IMR-90 (cell line): Measurements from ENCODE around the gene JAKMIP1.

Source experiments
- FOS ChIP-seq: fragments of 150-350 bp; IDR thresholded peaks from 2 replicates; pipeline ENCODE4 v1.6.1; 2016; ENCODE audit warnings: low read depth, low read length
- MXI1 ChIP-seq: IDR thresholded peaks from 2 replicates; pipeline ENCODE4 v1.6.1; 2012; ENCODE audit warnings: low read depth, mild to moderate bottlenecking, low read length, moderate library complexity, borderline replicate concordance
- POLR2A ChIP-seq: IDR thresholded peaks from 2 replicates; pipeline ENCODE4 v1.6.1; 2012; ENCODE audit warnings: mild to moderate bottlenecking, low read depth, low read length
- RAD21 ChIP-seq: IDR thresholded peaks from 2 replicates; pipeline ENCODE4 v1.6.1; 2012; ENCODE audit warnings: low read length, improper control_type of control experiment
- RFX5 ChIP-seq: IDR thresholded peaks from 2 replicates; pipeline ENCODE4 v1.8.0; 2012; ENCODE audit warnings: low read depth, mild to moderate bottlenecking, low read length, moderate library complexity
- SMC3 ChIP-seq: fragments of 150-350 bp; IDR thresholded peaks from 2 replicates; pipeline ENCODE4 v1.6.1; 2016; ENCODE audit warnings: low read depth, mild to moderate bottlenecking, antibody characterized with exemption, low read length, moderate library complexity
- TF ChIP-seq, protein P1 (sequence below): conservative IDR thresholded peaks from 2 replicates; pipeline ENCODE4 v1.5.1; 2012; ENCODE audit warnings: mild to moderate bottlenecking, low read depth, low read length, improper control_type of control experiment
- TF ChIP-seq, protein P2 (sequence below): fragments of 150-350 bp; IDR thresholded peaks from 2 replicates; pipeline ENCODE4 v1.6.1; 2016; ENCODE audit warnings: low read depth, mild to moderate bottlenecking, low read length, moderate library complexity, borderline replicate concordance

DNA sequence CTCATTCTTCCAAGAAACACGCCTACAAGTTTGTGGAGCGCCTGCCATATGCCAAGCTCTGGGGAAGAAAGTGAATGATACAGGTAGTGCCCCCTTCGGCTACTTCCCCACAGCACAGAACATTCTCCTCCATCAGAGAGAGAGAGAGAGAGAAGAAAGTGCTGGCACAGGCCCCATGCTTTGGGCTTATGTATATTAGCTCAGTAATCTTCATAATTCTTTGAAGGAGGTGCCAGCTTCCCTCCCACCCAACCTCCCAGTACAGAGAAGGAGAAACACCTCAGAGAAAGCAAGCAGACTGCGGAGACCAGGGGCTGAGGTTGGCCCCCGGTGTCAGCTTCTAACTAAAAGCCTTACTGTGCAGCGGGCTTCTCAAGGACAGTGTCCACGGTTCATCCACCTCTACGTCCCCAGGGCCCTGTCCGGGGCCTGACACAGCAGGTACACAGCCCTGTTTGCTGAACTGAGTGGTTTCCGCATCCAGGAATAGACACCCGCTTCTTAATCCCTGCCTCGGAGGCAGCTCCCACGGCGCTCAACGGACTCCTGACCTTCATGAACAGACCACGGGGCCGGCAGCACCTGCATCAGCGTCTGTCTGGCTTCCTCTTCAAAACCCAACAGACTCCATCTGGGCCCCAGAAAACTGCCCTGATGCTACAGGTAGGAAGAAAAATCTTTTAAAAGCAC, 50.2 kb downstream of the JAKMIP1 start:
- TF ChIP-seq POLR2A (no peak), MXI1 (no peak), FOS (no peak), SMC3 (no peak), RFX5 (no peak), RAD21 (no peak)
- TF ChIP-seq, protein P1, sequence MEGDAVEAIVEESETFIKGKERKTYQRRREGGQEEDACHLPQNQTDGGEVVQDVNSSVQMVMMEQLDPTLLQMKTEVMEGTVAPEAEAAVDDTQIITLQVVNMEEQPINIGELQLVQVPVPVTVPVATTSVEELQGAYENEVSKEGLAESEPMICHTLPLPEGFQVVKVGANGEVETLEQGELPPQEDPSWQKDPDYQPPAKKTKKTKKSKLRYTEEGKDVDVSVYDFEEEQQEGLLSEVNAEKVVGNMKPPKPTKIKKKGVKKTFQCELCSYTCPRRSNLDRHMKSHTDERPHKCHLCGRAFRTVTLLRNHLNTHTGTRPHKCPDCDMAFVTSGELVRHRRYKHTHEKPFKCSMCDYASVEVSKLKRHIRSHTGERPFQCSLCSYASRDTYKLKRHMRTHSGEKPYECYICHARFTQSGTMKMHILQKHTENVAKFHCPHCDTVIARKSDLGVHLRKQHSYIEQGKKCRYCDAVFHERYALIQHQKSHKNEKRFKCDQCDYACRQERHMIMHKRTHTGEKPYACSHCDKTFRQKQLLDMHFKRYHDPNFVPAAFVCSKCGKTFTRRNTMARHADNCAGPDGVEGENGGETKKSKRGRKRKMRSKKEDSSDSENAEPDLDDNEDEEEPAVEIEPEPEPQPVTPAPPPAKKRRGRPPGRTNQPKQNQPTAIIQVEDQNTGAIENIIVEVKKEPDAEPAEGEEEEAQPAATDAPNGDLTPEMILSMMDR, result no peak
- TF ChIP-seq, protein P2, sequence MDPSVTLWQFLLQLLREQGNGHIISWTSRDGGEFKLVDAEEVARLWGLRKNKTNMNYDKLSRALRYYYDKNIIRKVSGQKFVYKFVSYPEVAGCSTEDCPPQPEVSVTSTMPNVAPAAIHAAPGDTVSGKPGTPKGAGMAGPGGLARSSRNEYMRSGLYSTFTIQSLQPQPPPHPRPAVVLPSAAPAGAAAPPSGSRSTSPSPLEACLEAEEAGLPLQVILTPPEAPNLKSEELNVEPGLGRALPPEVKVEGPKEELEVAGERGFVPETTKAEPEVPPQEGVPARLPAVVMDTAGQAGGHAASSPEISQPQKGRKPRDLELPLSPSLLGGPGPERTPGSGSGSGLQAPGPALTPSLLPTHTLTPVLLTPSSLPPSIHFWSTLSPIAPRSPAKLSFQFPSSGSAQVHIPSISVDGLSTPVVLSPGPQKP, result no peak
